Stimulated activated CD4-positive, alpha-beta T cell treated with anti-CD3 and anti-CD28 coated beads, Interleukin-12 subunit alpha, Interleukin-12 subunit beta, amount 100 ng/mL, for 4 hours (primary cell): ENCODE measurements around the gene CCDC85B.
A peak's percentile ranks its signal among the peaks of the same experiment; 100 is the strongest.
"Not testable (repeated sequence)": the region's sequence is repeated elsewhere in the genome, so short reads cannot be mapped to it uniquely, and the experiment has no call there.

Experiments used
- DNase-seq: peaks from one replicate; pipeline ENCODE4 v3.0.0-alpha.2; 2020

Gene CCDC85B

GRCh38 chr11:65887723-65888162 is 2.7 kb upstream of the CCDC85B start:
- no peak for DNase-seq

GRCh38 chr11:65888163-65888814 is 2.2 kb upstream of the CCDC85B start, which contains the start of gene FIBP:
FIBP (minus strand) TSS chr11:65888471; CDS start chr11:65888418, 53 bp downstream.
- peak; percentile 94 for DNase-seq

- peak; percentile 38 for DNase-seq
These were observed 1.0 kb downstream of the CCDC85B start for GRCh38 chr11:65891219-65892136.

DNA sequence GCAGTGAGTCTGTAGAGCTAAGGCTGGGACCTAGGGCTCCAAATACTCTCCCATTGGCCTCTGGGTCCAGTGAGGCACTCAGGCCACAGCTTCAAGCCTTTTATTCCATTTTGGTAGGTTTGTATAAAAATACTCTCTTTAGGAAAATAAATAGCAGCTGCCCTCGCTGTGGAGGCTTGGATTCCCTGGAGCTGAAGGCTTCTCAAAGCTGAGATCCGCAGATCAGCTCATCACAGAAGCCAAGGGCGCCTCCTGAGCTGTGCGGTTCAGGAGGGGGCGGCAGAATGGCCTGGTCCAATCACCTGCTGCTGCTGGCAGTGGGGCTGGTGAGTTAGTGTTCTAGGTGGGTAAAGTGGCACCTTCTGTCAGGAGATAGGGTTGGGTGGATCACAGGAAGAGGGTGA is 1.7 kb downstream of the CCDC85B start:
- DNase-seq: not testable (repeated sequence)

GRCh38 chr11:65892661-65893317 is 2.3 kb downstream of the CCDC85B start:
- no peak for DNase-seq

- DNase-seq: no peak
These were observed 3.6 kb downstream of the CCDC85B start for GRCh38 chr11:65894034-65894591.

- no peak for DNase-seq
These were observed 5.1 kb downstream of the CCDC85B start for GRCh38 chr11:65895482-65895981.

- DNase-seq: no peak
These were observed 5.8 kb downstream of the CCDC85B start for GRCh38 chr11:65896034-65896999.

- DNase-seq: no peak
These were observed 6.6 kb downstream of the CCDC85B start for GRCh38 chr11:65897020-65897471.

DNA sequence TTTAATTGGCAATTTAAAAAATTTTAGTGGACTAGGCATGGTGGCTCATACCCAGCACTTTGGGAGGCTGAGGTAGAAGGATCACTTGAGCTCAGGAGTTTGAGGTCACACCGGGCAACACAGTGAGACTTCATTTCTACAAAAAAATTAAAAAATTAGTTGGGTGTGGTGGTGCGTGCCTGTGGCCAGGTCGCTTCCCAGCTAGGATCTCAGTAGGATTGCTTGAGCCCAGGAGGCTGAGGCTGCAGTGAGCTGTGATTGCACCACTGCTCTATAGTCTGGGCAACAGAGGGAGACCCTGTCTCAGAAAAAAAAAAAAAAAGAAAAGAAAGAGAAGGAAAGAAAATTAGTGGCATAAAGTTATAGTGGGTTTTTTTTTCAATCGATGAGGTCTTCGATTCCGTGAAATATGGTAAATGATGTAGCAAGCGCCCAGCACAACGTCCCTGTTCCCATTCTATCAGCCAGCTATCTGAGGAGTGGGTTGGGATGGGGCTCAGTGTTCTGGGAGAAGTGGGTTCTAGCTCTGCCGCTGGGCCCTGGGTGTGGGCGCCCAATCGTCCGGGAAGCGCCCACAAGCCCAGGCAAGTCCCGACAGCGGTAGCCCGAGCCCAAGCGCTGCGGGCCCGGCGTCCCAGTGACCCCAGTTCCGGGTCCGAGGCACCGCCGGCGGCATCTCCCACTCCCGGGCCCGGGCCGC is 8.3 kb downstream of the CCDC85B start:
- no peak for DNase-seq

GRCh38 chr11:65899356-65900124 is 9.1 kb downstream of the CCDC85B start:
- peak; percentile 78 for DNase-seq

- peak; percentile 94 for DNase-seq
These were observed 9.8 kb downstream of the CCDC85B start, which contains the start of gene FOSL1 for GRCh38 chr11:65900125-65900898. FOSL1 (minus strand) TSS chr11:65900388; CDS start chr11:65900339, 49 bp downstream.

- DNase-seq: no peak
These were observed 10.4 kb downstream of the CCDC85B start for GRCh38 chr11:65900899-65901180.

- DNase-seq: no peak
These were observed 12.6 kb downstream of the CCDC85B start for GRCh38 chr11:65903068-65903481.

DNA sequence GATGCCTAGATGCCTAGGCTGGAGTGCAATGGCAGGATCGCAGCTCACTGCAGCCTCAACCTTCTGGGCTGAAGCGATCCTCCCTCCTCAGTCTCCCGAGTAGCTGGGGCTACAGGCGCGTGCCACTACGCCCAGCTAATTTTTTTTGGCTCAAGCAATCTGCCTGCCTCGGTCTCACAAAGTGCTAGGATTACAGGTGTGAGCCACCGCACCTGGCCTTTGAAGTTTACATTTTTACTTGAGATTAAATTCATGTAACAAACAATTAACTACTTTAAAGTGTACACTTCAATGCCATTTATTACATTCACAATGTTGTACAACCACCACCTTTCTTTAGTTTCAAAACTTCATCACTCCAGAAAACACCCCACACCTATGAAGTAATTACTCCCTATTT is 13.2 kb downstream of the CCDC85B start:
- no peak for DNase-seq

GRCh38 chr11:65906602-65907001 is 16.1 kb downstream of the CCDC85B start:
- DNase-seq: no peak

- no peak for DNase-seq
These were observed 17.4 kb downstream of the CCDC85B start for GRCh38 chr11:65907878-65908277.

GRCh38 chr11:65911682-65912568 is 21.5 kb downstream of the CCDC85B start:
- no peak for DNase-seq
